ENCODE data around the gene TAS2R20.

DNA sequence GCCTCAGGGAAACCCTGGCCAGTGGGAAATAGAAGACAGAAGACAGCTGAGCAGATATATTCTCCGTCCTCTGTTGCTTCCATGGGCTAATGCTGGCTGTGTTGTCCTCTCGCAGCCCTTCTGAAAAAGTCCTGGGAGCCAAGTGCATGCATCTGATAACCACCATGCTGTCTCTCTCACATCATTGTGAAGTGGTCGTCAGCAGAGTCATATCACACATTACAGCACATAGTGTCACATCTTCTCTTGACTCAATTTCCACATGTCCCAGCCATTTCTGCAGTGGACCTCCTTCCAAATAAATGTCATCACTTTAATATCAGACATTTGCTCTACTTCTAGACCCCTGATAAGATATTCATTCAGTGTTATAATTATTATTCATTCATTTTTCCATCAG lies 3.8 kb downstream of the TAS2R20 start:
- TF ChIP-seq CTCF (IDR thresholded peaks at IDR 0.05; ENCODE audit: low read depth, low read length) (no peak), POLR2A (IDR thresholded peaks at IDR 0.05; ENCODE audit: extremely low read depth, insufficient read length) (no peak)
